ENCODE data around the gene BANP. TPM values are rescaled to one million over a fixed set of nuclear protein-coding genes. Genes with fewer than 3 reads are reported as not detected.

Gene BANP
- 11.9 and 14.2 TPM in 2 replicates for total RNA-seq

GRCh38 chr16:87950765-87951551 lies at the start of gene BANP:
TSS of gene BANP (plus strand) at chr16:87951434. CDS start at chr16:87975116, 23,682 bp downstream.

GRCh38 chr16:87936375-87937230 lies 14.6 kb upstream of the BANP start, which contains the start of gene CA5A:
TSS of gene CA5A (minus strand) at chr16:87936529. CDS start at chr16:87936450, 79 bp downstream.

Other genes starting within 250 kb of the BANP start
- 17.7 and 26.0 TPM in 2 replicates for gene KLHDC4, start 185.4 kb upstream of the BANP start, total RNA-seq
- gene SLC7A5, start 81.9 kb upstream of the BANP start, total RNA-seq, result 243 and 368 TPM in 2 replicates
- gene CA5A, start 14.9 kb upstream of the BANP start, total RNA-seq, result not detected in 2 replicates